GF-D8 (cell line): Measurements from ENCODE around the gene METAP2.

Experiments used
- DNase-seq: peaks from one replicate; lab custom pipeline; 2025; lab: John Stamatoyannopoulos, UW

Gene METAP2

DNA sequence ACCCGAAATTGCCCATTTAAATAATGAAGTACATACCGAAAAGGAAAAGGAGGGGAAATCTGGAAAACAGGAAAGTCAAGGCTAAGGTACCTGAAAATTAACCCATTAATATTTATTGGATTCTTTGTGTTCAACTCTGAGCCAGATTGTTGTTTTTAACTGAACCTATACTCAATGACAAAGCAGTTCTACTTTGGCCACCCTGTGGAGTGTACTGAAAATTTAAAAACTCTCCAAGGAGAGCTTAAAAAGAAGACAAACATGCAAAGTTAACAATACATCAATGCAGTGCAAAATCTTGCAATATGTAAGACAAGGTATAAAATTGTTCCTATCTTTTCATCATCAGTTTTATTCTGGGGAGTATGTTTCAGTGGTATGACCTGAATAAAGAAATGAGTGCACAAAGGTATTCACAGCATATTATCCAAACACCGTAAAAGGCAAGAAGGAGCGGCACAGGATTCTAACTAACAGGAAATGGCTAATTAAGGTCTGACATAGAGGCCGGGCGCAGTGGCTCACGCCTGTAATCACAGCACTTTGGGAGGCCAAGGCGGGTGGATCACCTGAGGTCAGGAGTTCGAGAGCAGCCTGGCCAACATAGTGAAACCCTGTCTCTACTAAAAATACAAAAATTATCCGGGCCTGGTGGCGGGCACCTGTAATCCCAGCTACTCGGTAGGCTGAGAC lies 75.6 kb downstream of the METAP2 start:
- DNase-seq, result no peak

DNA sequence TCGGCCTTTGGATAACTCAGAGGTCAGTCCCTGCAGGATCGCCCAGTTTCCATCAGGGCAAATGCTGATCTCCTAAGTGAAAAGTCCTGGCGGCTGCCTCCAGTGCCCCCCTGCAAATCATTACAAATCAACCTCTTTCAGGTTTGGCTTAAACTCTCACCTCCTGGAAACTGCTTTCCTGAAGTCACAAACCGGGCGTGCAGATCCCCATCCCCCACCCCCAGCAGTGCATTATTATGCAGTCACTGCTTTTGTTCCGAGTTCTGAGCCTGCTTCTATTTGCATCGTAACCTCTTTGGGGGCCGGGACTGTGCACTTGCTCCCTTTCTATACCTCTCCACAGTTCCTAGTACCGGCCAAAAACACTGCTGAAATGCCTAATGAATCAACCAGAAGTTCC lies 77.4 kb downstream of the METAP2 start, which contains the start of gene USP44:
USP44 (minus strand) TSS at position 172 of the 400 bp plus-strand sequence. CDS start 17,220 bp downstream, outside the sequence.
- DNase-seq, result no peak

DNA sequence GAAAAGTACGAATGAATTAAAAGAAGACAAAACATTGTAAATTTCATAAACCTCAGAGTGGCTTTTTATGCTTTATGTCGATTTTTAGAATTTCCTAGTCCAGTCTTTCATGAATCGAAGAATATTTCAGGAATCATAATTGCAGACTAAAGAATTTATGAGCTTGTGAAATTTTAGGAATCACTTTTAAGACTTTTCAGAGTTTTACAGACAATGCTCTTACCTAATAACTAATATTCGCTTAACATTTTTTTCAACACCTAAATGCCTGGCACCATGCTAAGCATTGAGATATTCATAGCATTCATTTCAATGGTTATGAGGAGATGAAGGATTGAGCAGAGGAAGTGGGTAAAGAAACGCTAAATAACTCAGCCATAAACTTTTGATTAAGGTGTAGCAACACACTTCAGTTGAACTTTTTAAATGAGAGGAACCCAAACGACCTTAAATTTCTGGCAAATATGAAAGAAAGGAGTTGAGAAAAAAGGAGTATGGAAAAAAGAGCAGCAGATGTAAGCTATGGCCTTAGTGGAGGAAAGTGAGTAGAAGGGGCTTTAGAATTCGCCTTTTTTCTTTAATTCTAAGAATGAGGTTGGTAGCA lies 78.1 kb downstream of the METAP2 start:
- no peak for DNase-seq

DNA sequence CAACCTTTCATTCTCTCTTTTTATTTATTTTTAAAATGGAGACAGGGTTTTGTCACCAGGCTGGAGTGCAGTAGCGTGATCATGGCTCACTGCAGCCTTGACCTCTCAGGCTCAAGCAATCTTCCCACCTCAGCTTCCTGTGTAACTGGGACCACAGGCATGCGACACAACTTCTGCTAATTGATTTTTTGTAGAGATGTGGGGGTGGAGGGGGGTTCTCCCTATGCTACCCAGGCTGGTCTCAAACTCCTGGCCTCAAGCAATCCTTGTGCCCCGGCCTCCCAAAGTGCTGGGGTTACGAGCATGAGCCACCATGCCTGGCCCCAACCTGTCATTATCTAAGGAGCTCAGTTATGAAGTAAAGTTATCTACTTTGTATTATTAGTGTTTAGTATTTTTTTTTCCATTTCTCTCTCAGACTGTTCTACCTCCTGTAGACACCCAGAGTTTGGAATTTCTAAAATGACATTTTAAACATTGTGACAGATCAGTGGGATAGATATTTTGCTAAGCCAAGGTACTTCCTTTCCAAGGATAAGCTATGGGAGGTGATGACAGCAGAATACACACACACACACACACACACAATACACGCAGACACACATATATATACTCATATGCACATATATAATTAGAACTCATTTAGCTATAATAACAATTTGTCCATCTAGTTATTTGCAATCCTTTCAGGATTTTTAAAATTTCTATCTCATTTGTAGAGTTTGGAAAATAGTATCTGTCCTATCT lies 79.4 kb downstream of the METAP2 start:
- DNase-seq, result peak; percentile 62

DNA sequence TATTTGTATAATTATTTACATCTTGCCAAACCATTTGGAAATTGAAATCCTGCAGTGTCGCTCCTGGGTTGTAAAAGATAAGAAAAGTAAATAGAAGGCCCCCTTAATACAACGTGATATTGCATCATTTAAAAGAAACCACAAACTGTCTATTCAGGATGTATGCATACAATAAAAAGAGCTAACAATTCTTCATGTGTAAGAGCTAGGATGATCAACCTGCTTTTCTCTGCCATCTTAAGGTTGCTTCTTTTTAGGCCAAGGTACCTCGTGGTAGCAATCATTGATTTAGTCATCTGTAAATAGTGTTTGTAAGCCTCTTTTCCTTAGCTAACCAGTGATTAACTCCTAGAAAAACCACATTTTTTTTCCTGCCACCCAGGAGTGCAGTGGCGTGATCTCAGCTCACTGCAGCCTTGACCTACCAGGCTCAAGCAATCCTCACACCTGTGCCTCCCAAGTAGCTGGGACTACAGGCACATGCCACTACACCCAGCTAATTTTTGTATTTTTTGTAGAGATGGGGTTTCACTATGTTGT lies 80.7 kb downstream of the METAP2 start:
- DNase-seq, result peak; percentile 70

DNA sequence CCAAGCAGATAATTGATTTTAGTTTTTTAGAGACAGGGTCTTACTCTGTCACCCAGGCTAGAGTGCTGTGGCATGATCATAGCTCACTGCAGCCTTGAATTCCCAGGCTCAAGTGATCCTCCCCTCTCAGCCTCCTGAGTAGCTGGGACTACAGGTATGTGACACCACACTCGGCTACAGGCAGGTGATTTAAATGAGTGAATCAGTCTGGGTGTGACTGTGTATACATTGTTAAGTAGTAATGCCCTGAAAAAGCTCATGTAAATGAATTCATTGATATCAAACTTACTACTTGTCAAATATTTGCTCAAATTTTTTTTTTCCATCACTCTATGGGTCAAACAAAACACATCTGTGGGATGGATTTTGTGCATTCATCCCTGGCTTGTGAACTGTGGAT lies 83.7 kb downstream of the METAP2 start:
- DNase-seq, result no peak
